ENCODE results near the gene EFCAB7. TPM values are rescaled to one million over a fixed set of nuclear protein-coding genes. Genes with fewer than 3 reads are reported as not detected.

Gene EFCAB7
- total RNA-seq, 2 experiments from 2014 or later: 4.9 to 7.9 TPM

DNA sequence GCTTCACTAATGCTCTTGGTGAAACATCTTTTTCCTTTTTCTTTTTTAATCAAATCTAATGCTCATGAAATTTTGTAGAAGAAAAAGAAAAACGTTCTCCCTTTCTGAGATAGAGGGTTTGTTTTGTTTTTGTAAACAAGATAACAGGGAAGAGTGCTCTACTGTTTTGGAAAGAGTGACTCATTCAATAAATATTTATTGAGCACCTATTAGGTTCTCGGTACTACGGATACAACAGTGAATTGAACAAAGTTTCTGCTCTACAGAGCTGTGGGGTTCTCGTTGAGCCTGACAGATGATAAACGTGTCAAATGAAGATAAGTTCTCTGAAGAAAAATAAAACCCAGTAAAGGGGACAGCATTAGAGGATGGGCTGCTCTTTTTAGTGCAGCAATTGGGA is 76.9 kb downstream of the EFCAB7 start:
- ChIA-PET POLR2A (no interaction called here), CTCF (no interaction called here)

DNA sequence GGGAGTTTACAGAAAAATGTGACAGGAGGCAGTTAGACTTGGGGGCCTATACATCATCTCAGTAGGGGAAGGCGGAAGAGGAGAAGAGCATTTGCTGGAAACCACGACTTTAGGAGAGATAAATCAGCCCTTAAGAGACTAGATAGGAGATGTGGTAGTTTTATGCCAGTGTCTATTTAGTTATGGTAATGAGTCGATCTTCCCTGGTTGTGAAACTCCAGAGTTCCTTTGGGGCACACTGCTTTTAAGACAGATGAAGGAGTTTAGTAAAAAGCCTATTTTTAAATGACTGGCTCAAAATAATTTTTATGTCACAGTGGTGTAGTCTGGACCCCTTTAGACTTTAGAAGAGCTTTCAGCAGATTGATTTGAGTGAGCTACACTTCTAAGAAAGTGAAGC is 77.7 kb downstream of the EFCAB7 start:
- ChIA-PET POLR2A (no interaction called here), CTCF (no interaction called here)

DNA sequence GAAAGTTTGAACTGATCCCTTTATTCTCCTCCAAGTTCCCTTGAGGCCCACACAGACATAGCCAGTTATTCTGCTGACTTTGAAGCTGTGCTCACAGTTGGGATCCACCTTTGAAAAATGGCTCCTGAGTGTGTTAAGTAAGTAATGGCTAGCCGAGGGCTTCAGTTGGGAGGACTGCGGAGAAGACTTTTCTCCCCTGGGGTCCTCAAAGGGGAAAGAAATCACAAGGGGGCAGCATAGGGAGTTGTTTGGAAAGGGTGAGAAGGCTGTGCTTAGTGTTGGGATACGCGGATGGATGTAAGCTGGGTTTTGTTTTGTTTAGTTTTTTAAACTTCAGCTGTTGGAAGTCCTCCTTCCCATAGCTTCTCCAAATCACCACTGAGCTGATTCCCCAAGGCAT is 78.1 kb downstream of the EFCAB7 start:
- ChIA-PET CTCF (no interaction called here), POLR2A (no interaction called here)

DNA sequence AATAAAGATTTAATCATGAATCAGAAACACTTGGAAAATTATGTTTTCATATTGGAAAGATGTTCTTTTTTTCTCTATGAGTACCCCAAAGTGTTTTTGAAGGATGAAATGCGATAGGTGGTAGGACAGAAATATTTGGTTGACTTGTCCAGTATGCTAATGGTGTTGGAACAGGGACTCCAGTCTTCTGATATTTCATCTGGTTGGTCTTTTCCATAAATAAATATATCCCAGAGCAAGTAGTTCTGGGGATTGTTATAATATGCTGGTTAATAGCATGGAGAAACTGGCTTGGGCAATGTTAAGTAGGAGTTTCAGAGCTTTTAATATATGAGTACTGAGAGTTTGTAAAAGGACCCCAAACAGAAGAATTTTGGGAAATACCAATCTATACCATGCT is 78.6 kb downstream of the EFCAB7 start:
- ChIA-PET POLR2A (no interaction called here), CTCF (no interaction called here)

DNA sequence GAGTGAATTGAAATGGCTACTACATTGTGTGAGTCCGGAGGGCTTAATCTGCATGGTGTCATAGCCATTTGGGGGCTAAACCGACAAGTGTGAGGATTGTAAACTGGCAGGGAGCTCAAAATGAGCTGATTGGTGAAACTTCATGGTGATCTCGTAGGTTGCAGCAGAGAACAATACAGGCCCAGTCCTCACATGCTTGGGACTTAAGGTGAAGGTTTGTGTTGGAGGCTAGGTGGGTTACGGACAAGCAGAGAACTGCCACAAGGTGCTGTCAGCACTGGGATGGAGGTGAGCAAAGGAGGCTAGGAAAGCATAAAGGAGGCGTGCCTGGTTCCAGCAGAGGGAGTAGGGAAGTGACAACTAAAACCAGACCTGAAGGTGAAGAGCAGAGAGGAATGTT is 79.3 kb downstream of the EFCAB7 start:
- ChIA-PET POLR2A (no interaction called here), CTCF (no interaction called here)

DNA sequence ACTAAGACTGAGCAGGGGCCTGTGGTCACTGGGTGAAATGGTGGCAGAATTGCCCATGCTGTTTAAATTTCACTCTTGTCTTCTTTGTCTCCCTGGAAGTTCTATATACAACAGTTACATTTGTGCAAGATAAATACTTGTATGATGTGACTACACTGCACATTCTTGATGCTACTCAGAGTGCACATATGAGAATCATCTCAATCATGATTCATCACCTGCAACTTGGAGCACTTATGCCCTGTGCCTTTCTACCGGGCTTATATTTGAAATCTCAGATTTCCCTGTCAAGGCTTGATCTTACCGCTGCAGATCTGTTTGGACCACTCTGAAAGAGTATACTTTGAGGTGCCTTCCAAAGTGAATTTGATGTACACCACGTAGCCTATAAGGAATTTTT is 80.5 kb downstream of the EFCAB7 start:
- ChIA-PET CTCF (no interaction called here), POLR2A (no interaction called here)

DNA sequence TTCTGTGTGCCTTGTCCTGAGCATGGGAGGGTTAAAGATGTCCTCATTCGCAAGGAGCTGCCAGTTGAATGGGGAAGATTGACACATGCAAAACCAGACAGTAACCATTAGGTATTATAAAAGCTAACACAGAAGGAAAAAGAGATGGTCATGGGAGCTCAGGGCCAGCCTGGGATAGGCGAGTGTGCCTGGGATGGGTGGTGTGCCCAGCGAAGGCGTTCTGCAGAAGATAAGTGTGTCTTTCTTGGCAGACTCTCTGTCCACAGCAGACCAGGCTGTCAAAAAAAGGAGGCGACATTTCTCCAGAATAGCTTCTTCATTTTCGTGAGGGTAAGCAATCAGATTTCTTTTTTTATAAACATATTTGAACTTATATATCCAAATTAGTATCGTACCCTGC is 84.0 kb downstream of the EFCAB7 start:
- CTCF ChIA-PET: no interaction called here
- POLR2A ChIA-PET: no interaction called here

DNA sequence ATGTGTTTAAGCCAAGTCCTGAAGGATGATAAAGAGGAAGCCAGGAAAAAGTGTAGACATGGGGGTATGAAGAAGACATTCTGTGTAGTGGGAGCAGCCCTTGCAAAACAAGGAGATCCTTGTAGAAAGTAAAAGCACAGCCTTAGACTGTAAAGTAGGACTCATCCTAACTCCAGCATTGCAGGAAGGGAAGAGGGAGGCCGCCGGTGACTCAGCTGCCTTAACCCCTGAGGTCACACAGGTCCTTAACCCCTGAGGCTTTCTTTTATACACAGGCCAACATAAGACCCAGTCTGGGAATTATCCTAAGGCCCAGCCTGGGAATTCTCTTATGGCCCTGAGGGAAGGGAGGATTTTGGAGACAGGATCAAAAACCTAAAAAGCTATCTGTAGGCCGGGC is 87.9 kb downstream of the EFCAB7 start:
- POLR2A ChIA-PET: no interaction called here
- CTCF ChIA-PET: no interaction called here

DNA sequence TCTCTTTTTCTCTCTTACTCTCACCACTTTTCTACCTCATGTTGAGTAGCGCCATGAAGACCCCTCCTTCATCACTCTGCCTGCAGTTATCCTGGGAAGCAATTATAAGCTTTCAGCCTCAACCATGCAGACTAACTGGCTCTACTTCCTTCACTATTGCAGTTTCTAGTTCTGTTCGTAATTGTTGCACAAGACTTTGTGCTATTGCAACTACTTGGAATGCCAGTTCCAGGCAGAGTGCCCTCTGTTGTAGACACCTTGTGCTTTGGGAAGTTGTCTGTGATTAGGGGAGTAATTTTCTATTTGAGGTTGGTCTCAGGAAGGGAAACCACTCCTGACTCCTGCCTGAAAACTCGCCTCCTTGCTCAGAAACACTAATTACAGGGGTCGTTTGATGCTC is 89.2 kb downstream of the EFCAB7 start:
- CTCF ChIA-PET: interaction anchor here (0.8 kb wide), 1 partner anchor 185 kb away, joined by 3 read pairs; no protein-coding TSS in a partner anchor
- POLR2A ChIA-PET: no interaction called here

DNA sequence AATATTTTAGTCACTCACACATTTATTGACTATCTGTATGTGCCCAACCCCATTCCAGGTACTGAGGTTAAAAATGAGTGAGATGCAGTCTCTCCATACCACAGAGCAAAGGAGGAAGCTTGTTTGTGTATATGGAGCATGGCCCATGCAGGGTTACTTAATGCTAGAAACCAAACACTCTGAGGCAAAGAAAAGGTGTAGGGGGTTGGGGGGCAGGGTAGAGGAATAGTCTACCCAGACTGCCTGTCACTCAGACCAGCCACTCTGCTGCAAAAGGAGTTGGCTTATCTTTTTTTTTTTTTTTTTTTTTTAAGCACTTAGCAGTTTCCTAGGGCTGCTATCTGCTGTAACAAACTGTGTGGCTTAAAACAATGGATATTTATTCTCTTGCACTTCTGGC is 89.6 kb downstream of the EFCAB7 start:
- POLR2A ChIA-PET: no interaction called here
- CTCF ChIA-PET: interaction anchor here (0.8 kb wide), 1 partner anchor 185 kb away, joined by 3 read pairs; no protein-coding TSS in a partner anchor

DNA sequence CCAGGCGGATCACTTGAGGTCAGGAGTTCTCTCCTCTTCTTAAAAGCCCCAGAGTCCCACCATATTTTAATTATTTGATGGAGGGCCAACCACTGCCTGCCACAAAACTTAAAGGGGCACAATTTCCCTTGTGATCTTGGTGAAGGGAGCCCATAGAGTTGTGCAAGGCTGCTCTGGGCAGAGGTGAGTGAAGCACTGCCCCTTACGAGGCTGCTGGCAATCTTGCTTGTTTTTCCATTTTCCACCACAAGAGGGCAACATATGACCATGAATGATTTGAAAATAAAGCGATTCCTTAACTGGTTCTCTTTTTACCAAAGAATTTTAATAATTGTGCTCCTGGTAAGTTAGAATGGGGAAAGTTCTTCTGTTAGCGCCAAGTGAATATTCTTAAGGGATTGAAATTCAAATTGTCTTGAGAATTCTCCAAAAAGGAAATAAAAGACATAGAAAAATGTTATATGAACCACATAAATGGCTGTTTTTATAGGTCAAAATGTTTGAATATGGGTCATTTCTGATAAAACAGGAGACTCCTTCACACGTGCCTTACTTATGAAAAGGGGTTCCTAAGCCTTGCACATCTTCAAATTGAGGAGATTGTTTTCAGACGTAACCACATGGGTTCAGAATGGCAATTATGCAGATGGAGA is 92.6 kb downstream of the EFCAB7 start:
- ChIA-PET CTCF (no interaction called here), POLR2A (no interaction called here)

DNA sequence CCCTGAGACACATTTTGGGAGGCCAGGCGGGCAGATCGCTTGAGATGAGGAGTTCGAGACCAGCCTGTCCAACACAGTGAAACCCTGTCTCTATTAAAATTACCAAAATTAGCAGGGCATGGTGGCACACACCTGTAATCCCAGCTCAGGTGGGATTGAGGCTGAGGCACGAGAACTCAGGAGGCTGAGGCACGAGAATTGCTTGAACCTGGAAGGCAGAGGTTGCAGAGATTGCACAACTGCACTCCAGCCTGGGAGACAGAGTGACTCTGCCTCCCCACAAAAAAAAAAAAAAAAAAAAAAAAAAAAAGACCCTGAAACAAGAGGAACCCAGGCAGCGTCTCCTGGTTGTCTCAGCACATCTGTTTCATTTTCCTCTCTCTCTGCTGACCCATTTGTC is 94.1 kb downstream of the EFCAB7 start:
- POLR2A ChIA-PET: no interaction called here
- CTCF ChIA-PET: no interaction called here

DNA sequence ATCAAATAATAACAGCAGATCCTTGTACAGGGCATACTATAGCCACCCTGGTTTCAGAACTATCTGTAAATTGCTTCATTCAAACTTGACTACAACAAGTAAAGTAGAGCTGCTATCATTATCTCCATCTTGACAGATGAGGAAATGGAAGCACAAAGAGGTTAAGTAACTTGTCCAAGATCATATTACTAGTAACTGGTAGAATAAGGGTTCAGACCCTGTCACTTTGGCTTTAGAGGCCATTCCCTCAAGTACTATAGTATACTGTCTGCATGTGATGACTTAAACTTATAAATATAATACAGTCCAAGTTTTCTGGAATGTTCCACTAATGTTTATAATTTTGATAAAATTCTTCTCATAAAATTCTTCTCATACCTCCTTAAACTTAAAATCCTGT is 94.7 kb downstream of the EFCAB7 start:
- ChIA-PET POLR2A (no interaction called here), CTCF (no interaction called here)

DNA sequence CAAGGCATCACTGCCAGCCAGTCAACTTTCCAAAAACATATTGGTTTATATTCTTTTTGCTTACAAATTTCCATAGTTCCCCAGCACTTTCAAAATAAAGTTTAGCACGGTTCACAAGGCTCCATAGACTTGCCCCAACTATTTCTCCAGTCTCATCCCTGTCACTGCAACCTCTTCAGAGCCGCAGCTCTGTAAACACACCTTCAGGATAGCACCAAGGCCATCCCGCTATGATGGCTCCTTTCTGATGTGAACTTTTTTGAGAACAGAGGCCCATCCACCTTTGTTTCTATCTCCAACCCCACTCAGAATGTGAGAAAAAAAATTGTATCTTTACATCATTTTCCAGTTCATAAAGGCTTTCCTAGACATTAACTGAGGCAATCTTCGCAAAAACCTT is 96.2 kb downstream of the EFCAB7 start:
- ChIA-PET CTCF (no interaction called here), POLR2A (no interaction called here)

DNA sequence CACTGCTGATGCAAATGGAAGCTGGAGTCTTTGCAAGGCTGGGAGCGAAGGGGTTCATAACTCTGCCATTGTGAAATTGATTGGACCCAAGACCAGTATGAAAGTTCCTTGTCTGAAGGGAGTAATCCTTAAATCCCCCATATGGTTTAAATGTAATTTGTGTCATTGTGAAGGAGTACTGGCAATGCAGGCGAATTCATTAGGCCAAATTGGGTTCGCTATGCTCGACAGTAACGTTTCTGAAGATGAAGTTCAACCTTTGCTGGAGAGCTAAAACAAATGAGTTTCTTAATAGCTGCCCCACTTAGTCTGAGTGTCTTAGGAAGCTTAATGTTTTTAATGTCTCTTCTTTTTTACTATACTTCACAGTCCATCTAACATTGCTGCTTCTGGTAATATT is 97.3 kb downstream of the EFCAB7 start:
- POLR2A ChIA-PET: no interaction called here
- CTCF ChIA-PET: no interaction called here

DNA sequence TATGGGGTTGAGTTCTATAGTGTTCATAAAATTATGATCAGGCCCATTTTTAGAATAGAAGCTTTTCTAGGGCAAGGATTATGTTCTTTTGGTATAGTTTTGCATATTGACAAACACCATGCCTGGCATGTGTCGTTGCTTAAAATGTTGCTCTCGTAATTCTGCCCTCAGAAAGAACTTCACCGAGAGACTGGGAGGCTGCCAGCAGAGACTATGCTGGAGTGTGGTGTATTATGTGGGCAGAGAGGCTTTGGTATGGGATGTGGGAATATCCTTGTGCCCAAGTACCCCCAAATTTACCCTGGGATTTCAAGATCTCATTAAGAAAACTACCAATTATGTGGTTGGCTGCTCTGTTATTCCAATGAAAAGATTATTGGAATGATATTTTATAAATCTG is 97.8 kb downstream of the EFCAB7 start:
- POLR2A ChIA-PET: no interaction called here
- CTCF ChIA-PET: no interaction called here

DNA sequence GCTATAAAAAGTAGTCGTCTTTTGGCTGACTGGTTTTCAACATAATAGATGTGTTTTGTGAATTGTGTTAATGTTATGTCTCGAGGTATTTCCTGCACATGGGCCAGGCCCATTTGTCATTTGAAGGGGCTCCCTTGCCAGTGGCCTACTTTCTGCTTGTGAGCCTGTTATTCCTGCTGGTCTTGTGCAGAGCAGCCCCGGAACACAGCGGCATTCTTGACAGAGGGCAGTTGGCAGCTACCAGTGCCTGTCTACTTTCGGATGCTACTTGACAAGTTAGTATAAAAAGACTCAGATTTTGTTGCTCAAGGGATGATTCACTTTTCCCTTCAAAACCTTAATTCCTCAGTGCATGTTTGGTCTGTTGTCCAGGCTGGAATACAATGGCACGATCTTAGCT is 98.4 kb downstream of the EFCAB7 start:
- POLR2A ChIA-PET: no interaction called here
- CTCF ChIA-PET: no interaction called here

Other genes starting within 250 kb of the EFCAB7 start
- not detected for gene FOXD3, start 201.0 kb upstream of the EFCAB7 start, total RNA-seq
- 10 to 100 TPM; 21.0 to 22.6 TPM for gene ALG6, start 155.9 kb upstream of the EFCAB7 start, total RNA-seq
- gene ITGB3BP, start 300 bp upstream of the EFCAB7 start, total RNA-seq: 10 to 100 TPM; 52.5 to 55.3 TPM
- 10 to 100 TPM; 43.7 to 45.5 TPM for gene PGM1, start 69.9 kb downstream of the EFCAB7 start, total RNA-seq